Urinary bladder (tissue), 4 donors: Measurements from ENCODE around the gene FAT2. TPM values are rescaled to one million over a fixed set of nuclear protein-coding genes. Genes with fewer than 3 reads are reported as not detected.

Experiments
- DNase-seq: peaks from one replicate; pipeline ENCODE4 v3.0.0-alpha.2; 2015; ENCODE audit errors: extremely low spot score
- H3K27ac ChIP-seq: one replicate; pipeline ENCODE4 v1.5.1; 2013; ENCODE audit warnings: low read depth, mild to moderate bottlenecking, moderate library complexity
- H3K36me3 ChIP-seq: one replicate; pipeline ENCODE4 v1.6.1; 2013; ENCODE audit warnings: mild to moderate bottlenecking, moderate library complexity; ENCODE audit not compliant: insufficient read depth
- H3K4me1 ChIP-seq: one replicate; pipeline ENCODE4 v1.6.1; 2013; ENCODE audit warnings: mild to moderate bottlenecking, moderate library complexity; ENCODE audit not compliant: insufficient read depth
- H3K4me3 ChIP-seq: one replicate; pipeline ENCODE4 v1.5.1; 2013; ENCODE audit warnings: low read depth, low read length
- WGBS: extraction: QIAGEN DNeasy Blood & Tissue Kit; methylation state at CpG from one replicate; pipeline ENCODE4 v1.1.7; 2013; 5-methylcytosine and 5-hydroxymethylcytosine counted together
- polyA plus RNA-seq: library from polyadenylated mRNA; stranded (reverse); fragments of 200-250 nt; gene quantifications from one replicate; pipeline ENCODE4 v1.2.3, GENCODE V29; 2013
- total RNA-seq: library from RNA; depleted of rRNA; stranded (reverse); fragments of >200 nt; gene quantifications from one replicate; pipeline ENCODE4 v1.2.3, GENCODE V29; 2014
- donor health status: healthy with polysubstance abuse.
- donor health status: healthy.

Gene FAT2
- 5.0 TPM for total RNA-seq
- 2.7 TPM for polyA plus RNA-seq

- Histone ChIP-seq H3K4me1 (no peaks in the 10 kb centered on the region), H3K27ac (no peak within 1 kb of the TSS), H3K36me3 (no peaks in the 10 kb centered on the region), H3K4me3 (no peak within 1 kb of the TSS)
- no peak for DNase-seq
- 56% methylated on average over 13 of the region's 13 CpGs for WGBS
Measured at GRCh38 chr5:151591144-151591819, at the start of gene FAT2. TSS of gene FAT2 (minus strand) at chr5:151591331. CDS start at chr5:151568931, 22,400 bp downstream.

- H3K27ac ChIP-seq: no peak overlapping the region
- no peak for DNase-seq
- WGBS: 78% methylated on average over 4 of the region's 4 CpGs
- no peaks in the 10 kb centered on the region for H3K4me1 ChIP-seq
- no peak overlapping the region for H3K4me3 ChIP-seq
- no peaks in the 10 kb centered on the region for H3K36me3 ChIP-seq
Measured at GRCh38 chr5:151638619-151639018, 47.5 kb upstream of the FAT2 start.

DNA sequence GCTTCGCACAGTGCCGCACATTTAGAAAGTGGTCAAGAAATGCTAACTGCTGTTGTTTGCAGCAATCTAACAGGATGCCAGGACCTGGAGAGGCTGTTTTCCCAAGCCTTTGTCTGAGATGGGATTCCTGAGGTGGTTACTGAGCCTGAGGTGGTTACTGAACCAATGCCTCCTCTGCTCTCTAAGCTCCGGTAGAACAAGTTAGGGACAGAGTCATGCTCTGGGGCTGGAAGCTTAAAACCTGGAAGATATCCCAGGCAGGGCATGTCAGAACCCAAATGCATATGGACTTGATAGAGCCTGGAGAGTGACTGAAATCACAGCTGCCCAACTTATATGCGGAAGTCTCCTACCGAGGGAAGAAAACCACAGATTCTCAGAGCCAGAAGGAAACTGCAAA lies 46.5 kb upstream of the FAT2 start:
- no peaks in the 10 kb centered on the region for H3K36me3 ChIP-seq
- H3K4me3 ChIP-seq: no peak overlapping the region
- no peaks in the 10 kb centered on the region for H3K4me1 ChIP-seq
- no peak for DNase-seq
- WGBS: 73% methylated on average over 5 of the region's 5 CpGs
- H3K27ac ChIP-seq: no peak overlapping the region

DNA sequence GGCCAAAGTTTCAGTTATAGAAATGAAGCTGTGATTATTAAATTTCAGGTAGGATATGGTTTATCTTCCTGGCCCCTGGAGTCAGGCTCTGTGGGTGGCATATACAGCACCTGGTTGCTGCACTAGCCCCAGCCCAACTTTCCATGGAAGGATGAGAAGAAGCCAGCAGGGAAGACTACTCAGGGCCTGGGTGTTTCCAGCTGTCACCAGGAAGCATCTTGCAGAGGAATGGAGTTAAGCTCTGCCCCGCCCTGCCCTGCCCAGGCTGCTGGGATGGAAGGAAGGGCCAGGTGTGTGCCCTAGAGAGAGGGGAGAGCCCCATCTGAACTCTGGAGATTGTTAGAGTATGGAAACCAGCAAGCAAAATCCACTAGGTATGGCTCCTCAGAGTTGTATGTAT lies 42.8 kb upstream of the FAT2 start:
- WGBS: 85% methylated on average over 1 of the region's 1 CpG
- Histone ChIP-seq H3K36me3 (no peaks in the 10 kb centered on the region), H3K4me1 (no peaks in the 10 kb centered on the region), H3K4me3 (no peak overlapping the region), H3K27ac (no peak overlapping the region)
- no peak for DNase-seq

DNA sequence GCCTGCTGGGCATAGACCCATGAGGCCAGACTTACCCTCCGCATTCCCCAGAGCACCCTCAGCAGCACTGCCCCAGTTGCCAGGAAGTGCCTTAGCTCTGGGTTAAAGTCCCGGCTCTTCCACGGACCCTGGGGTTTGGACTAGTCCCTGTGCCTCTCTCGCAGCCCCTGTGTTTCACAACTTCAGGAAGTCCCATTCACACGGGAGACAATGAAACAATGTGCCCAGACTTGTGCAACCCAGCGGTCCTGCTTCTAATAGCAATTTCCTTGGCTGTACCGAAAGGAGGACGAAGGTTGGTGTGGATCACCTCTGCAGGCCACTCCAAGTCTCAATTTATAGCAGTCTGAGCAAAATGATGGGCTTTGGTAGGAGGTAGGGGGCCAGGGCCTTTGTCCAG lies 41.8 kb upstream of the FAT2 start:
- Histone ChIP-seq H3K4me1 (no peaks in the 10 kb centered on the region), H3K4me3 (no peak overlapping the region), H3K27ac (no peak overlapping the region), H3K36me3 (no peaks in the 10 kb centered on the region)
- no peak for DNase-seq
- 82% methylated on average over 8 of the region's 8 CpGs for WGBS

GRCh38 chr5:151632524-151632923 lies 41.4 kb upstream of the FAT2 start:
- Histone ChIP-seq H3K36me3 (no peaks in the 10 kb centered on the region), H3K4me1 (no peaks in the 10 kb centered on the region), H3K4me3 (no peak overlapping the region), H3K27ac (no peak overlapping the region)
- 70% methylated on average over 15 of the region's 15 CpGs for WGBS
- no peak for DNase-seq

- DNase-seq: no peak
- 92% methylated on average over 5 of the region's 5 CpGs for WGBS
- no peak overlapping the region for H3K27ac ChIP-seq
Measured at GRCh38 chr5:151631941-151632340, 40.8 kb upstream of the FAT2 start.

DNA sequence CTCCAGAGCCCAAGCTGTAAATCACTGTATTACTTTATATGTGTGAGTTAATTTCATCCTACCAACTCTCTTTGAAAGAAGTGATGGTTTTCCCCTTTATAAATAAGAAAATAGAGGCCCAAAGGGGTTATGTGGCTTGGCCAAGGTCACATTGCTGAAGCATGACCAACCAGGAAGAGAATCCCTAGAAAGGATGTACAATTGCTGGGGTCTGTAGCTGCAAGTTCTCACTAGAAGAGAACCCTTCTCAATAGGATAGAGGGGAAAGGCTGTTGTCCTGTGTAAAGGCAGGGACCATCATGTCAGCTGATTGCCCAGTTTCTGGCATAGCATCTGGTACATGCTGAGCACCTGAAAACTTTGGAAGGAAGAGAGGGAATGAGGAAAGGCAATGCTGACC lies 39.0 kb upstream of the FAT2 start:
- H3K36me3 ChIP-seq: no peaks in the 10 kb centered on the region
- H3K27ac ChIP-seq: no peak overlapping the region
- H3K4me3 ChIP-seq: no peak overlapping the region
- DNase-seq: no peak
- no peaks in the 10 kb centered on the region for H3K4me1 ChIP-seq

More at GRCh38 chr5:151631941-151632340, 40.8 kb upstream of the FAT2 start:
- H3K4me1 ChIP-seq: no peaks in the 10 kb centered on the region
- no peaks in the 10 kb centered on the region for H3K36me3 ChIP-seq
- no peak overlapping the region for H3K4me3 ChIP-seq

- H3K4me3 ChIP-seq: no peak overlapping the region
- H3K27ac ChIP-seq: no peak overlapping the region
- H3K36me3 ChIP-seq: no peaks in the 10 kb centered on the region
- H3K4me1 ChIP-seq: no peaks in the 10 kb centered on the region
- WGBS: 63% methylated on average over 7 of the region's 7 CpGs
- no peak for DNase-seq
Measured at GRCh38 chr5:151628112-151628823, 37.1 kb upstream of the FAT2 start.

GRCh38 chr5:151627650-151628049 lies 36.5 kb upstream of the FAT2 start:
- Histone ChIP-seq H3K27ac (no peak overlapping the region), H3K36me3 (no peaks in the 10 kb centered on the region), H3K4me1 (no peaks in the 10 kb centered on the region), H3K4me3 (no peak overlapping the region)
- DNase-seq: no peak
- 77% methylated on average over 6 of the region's 6 CpGs for WGBS

GRCh38 chr5:151625285-151625684 lies 34.2 kb upstream of the FAT2 start:
- Histone ChIP-seq H3K4me3 (no peak overlapping the region), H3K27ac (no peak overlapping the region), H3K36me3 (no peaks in the 10 kb centered on the region), H3K4me1 (no peaks in the 10 kb centered on the region)
- no peak for DNase-seq
- 85% methylated on average over 9 of the region's 9 CpGs for WGBS

- Histone ChIP-seq H3K27ac (no peak overlapping the region), H3K36me3 (no peaks in the 10 kb centered on the region), H3K4me3 (no peak overlapping the region), H3K4me1 (no peaks in the 10 kb centered on the region)
- DNase-seq: no peak
- 55% methylated on average over 8 of the region's 8 CpGs for WGBS
Measured at GRCh38 chr5:151624476-151624875, 33.3 kb upstream of the FAT2 start.

- Histone ChIP-seq H3K36me3 (no peaks in the 10 kb centered on the region), H3K4me3 (no peak overlapping the region), H3K27ac (no peak overlapping the region), H3K4me1 (no peaks in the 10 kb centered on the region)
- no peak for DNase-seq
- 56% methylated on average over 12 of the region's 12 CpGs for WGBS
Measured at GRCh38 chr5:151622367-151623088, 31.4 kb upstream of the FAT2 start.

DNA sequence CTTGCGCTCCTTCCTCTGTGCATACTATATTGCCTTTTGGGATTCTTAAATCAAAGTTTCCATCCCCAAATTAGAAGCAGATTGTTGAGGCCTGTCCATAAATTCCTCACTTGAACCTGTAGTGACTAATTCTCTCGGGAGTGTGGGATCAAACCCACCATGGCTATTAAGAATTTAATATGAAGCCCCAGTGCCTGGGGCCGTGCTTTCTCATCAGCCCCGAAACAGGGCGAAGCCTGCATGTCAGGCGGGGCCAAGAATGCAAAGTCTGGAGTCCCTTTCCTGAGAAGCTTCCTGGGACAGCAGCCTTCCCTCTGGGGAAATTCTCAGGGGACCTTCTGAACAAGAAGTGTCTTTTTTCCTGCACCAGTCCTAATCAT lies 29.3 kb upstream of the FAT2 start:
- no peak for DNase-seq
- no peak overlapping the region for H3K4me3 ChIP-seq
- no peak overlapping the region for H3K27ac ChIP-seq
- H3K36me3 ChIP-seq: no peaks in the 10 kb centered on the region
- H3K4me1 ChIP-seq: no peaks in the 10 kb centered on the region
- WGBS: 75% methylated on average over 6 of the region's 6 CpGs
